WTC11 (cell line): ENCODE data around the gene DBN1. TPM values are rescaled to one million over a fixed set of nuclear protein-coding genes. Genes with fewer than 3 reads are reported as not detected.

Experiments
- ATAC-seq: fragments of 200-7000 bp; cut with Tn5 transposase; 2 replicates; pipeline ENCODE4 v1.10.0; 2021; ENCODE audit warnings: mild to moderate bottlenecking, moderate library complexity
- CTCF ChIA-PET: fragments of 300-600 bp; sonication (Branson Sonifier 250); formaldehyde crosslinking; loops from one replicate; lab custom pipeline; 2021; ENCODE audit warnings: antibody characterized with exemption; lab: Charles Lee
- POLR2A ChIA-PET: fragments of 350-600 bp; sonication (Branson Sonifier 250); formaldehyde crosslinking; loops from one replicate; lab custom pipeline; 2021; ENCODE audit warnings: antibody characterized with exemption; lab: Charles Lee
- DNase-seq: peaks from one replicate; pipeline ENCODE4 v3.0.0; 2021; ENCODE audit warnings: low spot score
- H3K27ac Mint-ChIP-seq: 2 replicates; pipeline ENCODE4 v1.8.0; 2021; ENCODE audit warnings: mixed read lengths
- H3K27me3 Mint-ChIP-seq: 2 replicates; pipeline ENCODE4 v1.8.0; 2021; ENCODE audit warnings: low read depth, mild to moderate bottlenecking, moderate library complexity, mixed read lengths
- H3K36me3 Mint-ChIP-seq: 2 replicates; pipeline ENCODE4 v1.8.0; 2021; ENCODE audit warnings: mixed read lengths
- H3K4me1 Mint-ChIP-seq: 2 replicates; pipeline ENCODE4 v1.8.0; 2022; ENCODE audit warnings: mixed read lengths
- H3K4me3 Mint-ChIP-seq: 2 replicates; pipeline ENCODE4 v1.8.0; 2021; ENCODE audit warnings: mild to moderate bottlenecking, moderate library complexity, mixed read lengths
- H3K9me3 Mint-ChIP-seq: 2 replicates; pipeline ENCODE4 v1.8.0; 2021; ENCODE audit warnings: mixed read lengths
- ESRRA ChIP-seq: sonication (generic); formaldehyde crosslinking; IDR thresholded peaks from 2 replicates; pipeline ENCODE4 v1.8.1; 2022; ENCODE audit warnings: mild to moderate bottlenecking, missing genetic modification reagents, borderline replicate concordance
- GTF2I ChIP-seq: fragments of 250-450 bp; sonication (Bioruptor Pico); conservative IDR thresholded peaks from 2 replicates; pipeline ENCODE4 v1.4.0; 2021; ENCODE audit warnings: mild to moderate bottlenecking
- HMGA2 ChIP-seq: fragments of 250-450 bp; sonication (Bioruptor Pico); IDR thresholded peaks from 2 replicates; pipeline ENCODE4 v1.4.0; 2021; ENCODE audit warnings: mild to moderate bottlenecking, moderate library complexity
- JUN ChIP-seq: sonication (generic); formaldehyde crosslinking; IDR thresholded peaks from 2 replicates; pipeline ENCODE4 v1.8.0; 2023; ENCODE audit warnings: mild to moderate bottlenecking, missing genetic modification reagents
- MLX ChIP-seq: sonication (generic); formaldehyde crosslinking; IDR thresholded peaks from 2 replicates; pipeline ENCODE4 v1.8.1; 2023; ENCODE audit warnings: mild to moderate bottlenecking, missing genetic modification reagents, moderate library complexity
- NR1H2 ChIP-seq: sonication (generic); formaldehyde crosslinking; IDR thresholded peaks from 2 replicates; pipeline ENCODE4 v1.9.0; 2021; ENCODE audit warnings: mild to moderate bottlenecking, moderate library complexity, missing genetic modification reagents
- OVOL2 ChIP-seq: fragments of 250-450 bp; sonication (Bioruptor Pico); IDR thresholded peaks from 2 replicates; pipeline ENCODE4 v1.9.0; 2021; ENCODE audit warnings: mild to moderate bottlenecking, borderline replicate concordance
- SMAD3 ChIP-seq: sonication (generic); formaldehyde crosslinking; IDR thresholded peaks from 2 replicates; pipeline ENCODE4 v1.8.0; 2022; ENCODE audit warnings: missing genetic modification reagents, mild to moderate bottlenecking, borderline replicate concordance
- TEAD1 ChIP-seq: sonication (generic); formaldehyde crosslinking; IDR thresholded peaks from 2 replicates; pipeline ENCODE4 v1.8.0; 2022; ENCODE audit warnings: mild to moderate bottlenecking, missing genetic modification reagents
- TEAD4 ChIP-seq: sonication (generic); formaldehyde crosslinking; IDR thresholded peaks from 2 replicates; pipeline ENCODE4 v1.8.0; 2022; ENCODE audit warnings: mild to moderate bottlenecking, missing genetic modification reagents
- TP53 ChIP-seq: sonication (generic); formaldehyde crosslinking; IDR thresholded peaks from 2 replicates; pipeline ENCODE4 v1.8.1; 2023; ENCODE audit warnings: mild to moderate bottlenecking, missing genetic modification reagents
- USF2 ChIP-seq: sonication (generic); formaldehyde crosslinking; IDR thresholded peaks from 2 replicates; pipeline ENCODE4 v1.8.1; 2023; ENCODE audit warnings: mild to moderate bottlenecking, missing genetic modification reagents, moderate library complexity
- ZNF219 ChIP-seq: sonication (generic); formaldehyde crosslinking; IDR thresholded peaks from 2 replicates; pipeline ENCODE4 v1.8.0; 2023; ENCODE audit warnings: missing genetic modification reagents, mild to moderate bottlenecking, borderline replicate concordance
- ZNF263 ChIP-seq: sonication (generic); formaldehyde crosslinking; IDR thresholded peaks from 2 replicates; pipeline ENCODE4 v1.8.1; 2022; ENCODE audit warnings: low read depth, mild to moderate bottlenecking, moderate library complexity, missing genetic modification reagents
- ZNF317 ChIP-seq: sonication (generic); formaldehyde crosslinking; IDR thresholded peaks from 2 replicates; pipeline ENCODE4 v1.8.1; 2023; ENCODE audit warnings: low read depth, mild to moderate bottlenecking, moderate library complexity, missing genetic modification reagents, borderline replicate concordance
- ZNF512 ChIP-seq: sonication (generic); formaldehyde crosslinking; IDR thresholded peaks from 2 replicates; pipeline ENCODE4 v1.8.1; 2022; ENCODE audit warnings: missing genetic modification reagents, borderline replicate concordance
- total RNA-seq: library from RNA; stranded (reverse); gene quantifications from 3 replicates; pipeline ENCODE4 v1.2.3, GENCODE V29; 2021
- TF ChIP-seq, protein P1 (sequence below): sonication (generic); formaldehyde crosslinking; IDR thresholded peaks from 2 replicates; pipeline ENCODE4 v1.8.0; 2023; ENCODE audit warnings: mild to moderate bottlenecking, missing genetic modification reagents
- TF ChIP-seq, protein P2 (sequence below): sonication (generic); formaldehyde crosslinking; IDR thresholded peaks from 2 replicates; pipeline ENCODE4 v1.8.1; 2023; ENCODE audit warnings: mild to moderate bottlenecking, missing genetic modification reagents, borderline replicate concordance

DBN1 gene
- total RNA-seq, 1 experiment from 2014 or later = 288 TPM

DNA sequence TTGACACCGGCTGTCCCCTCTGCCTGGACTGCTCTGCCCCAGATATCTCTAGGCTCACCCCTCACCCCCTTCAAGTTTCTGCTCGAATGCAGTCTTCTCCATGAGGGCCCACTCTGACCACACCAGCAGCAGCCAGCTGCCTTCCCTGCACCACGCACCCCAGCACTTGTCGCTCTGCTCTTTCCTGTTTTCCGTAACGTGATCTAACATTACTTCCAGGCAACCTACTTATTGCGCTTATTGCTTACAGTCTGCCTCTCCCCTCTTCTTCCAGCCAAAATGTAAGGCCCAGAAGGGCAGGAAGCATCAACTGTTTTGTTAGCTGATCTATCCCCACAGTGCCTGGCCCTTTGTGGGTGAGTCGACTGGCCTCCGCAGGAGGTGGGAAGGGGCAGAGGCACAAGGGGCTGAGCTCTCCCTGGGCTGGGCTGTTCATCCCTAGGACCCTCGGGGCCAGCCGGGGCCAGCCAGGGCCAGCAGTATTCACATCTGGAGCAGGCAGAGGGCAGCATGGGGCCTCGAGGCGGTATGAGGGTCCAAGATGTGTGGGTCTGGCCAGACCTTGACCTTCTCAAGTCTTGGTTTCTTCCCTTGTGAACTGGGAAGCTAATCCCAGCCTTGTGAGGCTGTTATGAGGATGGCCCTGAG is 11.6 kb upstream of the DBN1 start:
- no peak for DNase-seq
- CTCF ChIA-PET = interaction anchor here (1.3 kb wide), 2 partner anchors 27 to 94 kb away, joined by 3 to 4 read pairs; no protein-coding TSS in a partner anchor
- H3K27ac Mint-ChIP-seq = peak overlapping the region; percentile 81
- TF ChIP-seq HMGA2 (CRISPR knock-in tag) (no peak), GTF2I (CRISPR knock-in tag) (no peak), MLX (0 out of 2 replicates have a peak, but pooled peaks have one; percentile 39), ZNF512 (CRISPR knock-in tag) (no peak)
- TF ChIP-seq, all 79 proteins: peak for 1
- H3K36me3 Mint-ChIP-seq = peaks cover 51% of the 10 kb centered on the region
- H3K4me3 Mint-ChIP-seq = no peak overlapping the region
- H3K27me3 Mint-ChIP-seq = no peaks in the 10 kb centered on the region
- no peak for ATAC-seq
- H3K4me1 Mint-ChIP-seq = 0 out of 2 replicates have a peak, but pooled peaks cover 2% of the 10 kb centered on the region
- no peaks in the 10 kb centered on the region for H3K9me3 Mint-ChIP-seq
- POLR2A ChIA-PET = interaction anchor here (1.0 kb wide), 1 partner anchor 16 kb away, joined by 3 read pairs; no protein-coding TSS in a partner anchor

DNA sequence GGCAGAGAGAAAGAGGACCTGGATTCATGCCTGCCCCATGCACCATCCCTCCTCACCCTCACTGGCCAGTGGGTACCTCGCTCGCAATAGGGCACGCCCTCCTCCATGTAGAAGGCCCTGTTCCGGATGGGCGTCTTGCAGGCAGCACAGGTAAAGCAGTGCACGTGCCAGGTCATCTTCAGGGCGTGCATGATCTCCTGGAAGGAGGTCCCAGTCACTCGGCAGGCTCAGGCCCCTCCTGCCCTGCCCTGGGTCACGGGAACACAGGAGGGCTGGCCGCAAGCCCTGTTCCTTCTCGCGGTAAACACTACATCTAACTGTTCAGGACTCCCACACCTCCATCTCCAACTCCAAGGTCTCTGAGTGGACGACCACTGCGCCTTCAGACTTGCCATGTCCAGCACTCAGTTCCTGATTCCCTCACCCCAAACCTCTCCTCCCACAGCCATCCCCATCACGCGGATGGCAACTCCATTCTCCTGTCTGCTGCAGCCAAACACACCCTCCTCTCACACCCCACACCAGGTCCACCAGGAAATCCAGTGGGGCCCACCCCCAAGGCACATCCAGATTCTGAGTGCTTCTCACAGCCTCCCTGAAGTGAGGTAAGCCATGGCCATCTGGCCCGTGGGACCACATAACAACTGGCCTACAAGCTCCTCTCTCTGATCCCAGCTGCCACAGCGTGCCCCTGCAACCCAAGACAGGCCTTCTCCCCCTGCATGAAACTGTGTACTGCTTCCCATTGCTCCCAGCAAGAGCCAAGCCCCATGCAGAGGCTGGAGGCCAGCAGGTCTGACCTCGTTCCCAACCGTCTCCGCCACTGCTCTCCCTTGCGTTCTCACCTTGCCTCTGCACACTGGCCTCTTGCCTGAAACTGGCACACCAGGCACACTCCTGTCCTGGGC is 10.8 kb upstream of the DBN1 start:
- DNase-seq = no peak
- POLR2A ChIA-PET = interaction anchor here (1.0 kb wide), 1 partner anchor 15 kb away, joined by 3 read pairs; no protein-coding TSS in a partner anchor
- Mint-ChIP-seq H3K4me1 (no peaks in the 10 kb centered on the region), H3K27me3 (no peaks in the 10 kb centered on the region), H3K4me3 (no peak overlapping the region), H3K9me3 (no peaks in the 10 kb centered on the region), H3K27ac (peak overlapping the region; percentile 81), H3K36me3 (peaks cover 49% of the 10 kb centered on the region)
- CTCF ChIA-PET = interaction anchor here (1.3 kb wide), 1 partner anchor 94 kb away, joined by 3 read pairs; no protein-coding TSS in a partner anchor
- no peak for ATAC-seq
- no peak for TF ChIP-seq OVOL2
- no peak for TF ChIP-seq ZNF263
- TF ChIP-seq TEAD1 (CRISPR knock-in tag) = no peak
- TF ChIP-seq JUN = no peak
- TF ChIP-seq TEAD4 = no peak
- TF ChIP-seq, protein P1, sequence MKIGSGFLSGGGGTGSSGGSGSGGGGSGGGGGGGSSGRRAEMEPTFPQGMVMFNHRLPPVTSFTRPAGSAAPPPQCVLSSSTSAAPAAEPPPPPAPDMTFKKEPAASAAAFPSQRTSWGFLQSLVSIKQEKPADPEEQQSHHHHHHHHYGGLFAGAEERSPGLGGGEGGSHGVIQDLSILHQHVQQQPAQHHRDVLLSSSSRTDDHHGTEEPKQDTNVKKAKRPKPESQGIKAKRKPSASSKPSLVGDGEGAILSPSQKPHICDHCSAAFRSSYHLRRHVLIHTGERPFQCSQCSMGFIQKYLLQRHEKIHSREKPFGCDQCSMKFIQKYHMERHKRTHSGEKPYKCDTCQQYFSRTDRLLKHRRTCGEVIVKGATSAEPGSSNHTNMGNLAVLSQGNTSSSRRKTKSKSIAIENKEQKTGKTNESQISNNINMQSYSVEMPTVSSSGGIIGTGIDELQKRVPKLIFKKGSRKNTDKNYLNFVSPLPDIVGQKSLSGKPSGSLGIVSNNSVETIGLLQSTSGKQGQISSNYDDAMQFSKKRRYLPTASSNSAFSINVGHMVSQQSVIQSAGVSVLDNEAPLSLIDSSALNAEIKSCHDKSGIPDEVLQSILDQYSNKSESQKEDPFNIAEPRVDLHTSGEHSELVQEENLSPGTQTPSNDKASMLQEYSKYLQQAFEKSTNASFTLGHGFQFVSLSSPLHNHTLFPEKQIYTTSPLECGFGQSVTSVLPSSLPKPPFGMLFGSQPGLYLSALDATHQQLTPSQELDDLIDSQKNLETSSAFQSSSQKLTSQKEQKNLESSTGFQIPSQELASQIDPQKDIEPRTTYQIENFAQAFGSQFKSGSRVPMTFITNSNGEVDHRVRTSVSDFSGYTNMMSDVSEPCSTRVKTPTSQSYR (CRISPR knock-in tag) = no peak
- no peak for TF ChIP-seq ZNF317
- no peak for TF ChIP-seq MLX
- TF ChIP-seq NR1H2 (CRISPR knock-in tag) = no peak
- no peak for TF ChIP-seq GTF2I (CRISPR knock-in tag)
- no peak for TF ChIP-seq USF2 (CRISPR knock-in tag)
- TF ChIP-seq ZNF219 (CRISPR knock-in tag) = no peak
- TF ChIP-seq, protein P2, sequence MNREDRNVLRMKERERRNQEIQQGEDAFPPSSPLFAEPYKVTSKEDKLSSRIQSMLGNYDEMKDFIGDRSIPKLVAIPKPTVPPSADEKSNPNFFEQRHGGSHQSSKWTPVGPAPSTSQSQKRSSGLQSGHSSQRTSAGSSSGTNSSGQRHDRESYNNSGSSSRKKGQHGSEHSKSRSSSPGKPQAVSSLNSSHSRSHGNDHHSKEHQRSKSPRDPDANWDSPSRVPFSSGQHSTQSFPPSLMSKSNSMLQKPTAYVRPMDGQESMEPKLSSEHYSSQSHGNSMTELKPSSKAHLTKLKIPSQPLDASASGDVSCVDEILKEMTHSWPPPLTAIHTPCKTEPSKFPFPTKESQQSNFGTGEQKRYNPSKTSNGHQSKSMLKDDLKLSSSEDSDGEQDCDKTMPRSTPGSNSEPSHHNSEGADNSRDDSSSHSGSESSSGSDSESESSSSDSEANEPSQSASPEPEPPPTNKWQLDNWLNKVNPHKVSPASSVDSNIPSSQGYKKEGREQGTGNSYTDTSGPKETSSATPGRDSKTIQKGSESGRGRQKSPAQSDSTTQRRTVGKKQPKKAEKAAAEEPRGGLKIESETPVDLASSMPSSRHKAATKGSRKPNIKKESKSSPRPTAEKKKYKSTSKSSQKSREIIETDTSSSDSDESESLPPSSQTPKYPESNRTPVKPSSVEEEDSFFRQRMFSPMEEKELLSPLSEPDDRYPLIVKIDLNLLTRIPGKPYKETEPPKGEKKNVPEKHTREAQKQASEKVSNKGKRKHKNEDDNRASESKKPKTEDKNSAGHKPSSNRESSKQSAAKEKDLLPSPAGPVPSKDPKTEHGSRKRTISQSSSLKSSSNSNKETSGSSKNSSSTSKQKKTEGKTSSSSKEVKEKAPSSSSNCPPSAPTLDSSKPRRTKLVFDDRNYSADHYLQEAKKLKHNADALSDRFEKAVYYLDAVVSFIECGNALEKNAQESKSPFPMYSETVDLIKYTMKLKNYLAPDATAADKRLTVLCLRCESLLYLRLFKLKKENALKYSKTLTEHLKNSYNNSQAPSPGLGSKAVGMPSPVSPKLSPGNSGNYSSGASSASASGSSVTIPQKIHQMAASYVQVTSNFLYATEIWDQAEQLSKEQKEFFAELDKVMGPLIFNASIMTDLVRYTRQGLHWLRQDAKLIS (CRISPR knock-in tag) = no peak
- no peak for TF ChIP-seq TP53 (CRISPR knock-in tag)
- TF ChIP-seq ESRRA (CRISPR knock-in tag) = no peak
- TF ChIP-seq SMAD3 (CRISPR knock-in tag) = no peak
